CD4-positive, alpha-beta T cell (primary cell): ENCODE measurements around the gene SCD5. TPM values are rescaled to one million over a fixed set of nuclear protein-coding genes. Genes with fewer than 3 reads are reported as not detected.

Experiments used
- ATAC-seq: fragments of 200-7000 bp; cut with Tn5 transposase; one replicate; pipeline ENCODE4 v1.10.0; 2022; ENCODE audit warnings: mild to moderate bottlenecking; ENCODE audit not compliant: poor library complexity
- CTCF ChIA-PET: fragments of 350-600 bp; sonication (Branson Sonifier 250); formaldehyde crosslinking; loops from one replicate; lab custom pipeline; 2021; ENCODE audit warnings: antibody characterized with exemption, inconsistent platforms; lab: Charles Lee
- POLR2A ChIA-PET: fragments of 350-600 bp; sonication (Branson Sonifier 250); formaldehyde crosslinking; loops from one replicate; lab custom pipeline; 2021; ENCODE audit warnings: antibody characterized with exemption, inconsistent platforms; lab: Charles Lee
- DNase-seq, 14 experiments: peaks; one replicate each; pipeline ENCODE4 v3.0.0-alpha.2; 2013 to 2020; ENCODE audit warnings: mixed read lengths in 2 of 14
- H3K27ac ChIP-seq, 2 donors: one replicate each; pipeline versions ENCODE4 v1.5.1 to v1.7.0; 2013; ENCODE audit warnings: low read length in 2 of 2, low read depth in 1 of 2, mild to moderate bottlenecking in 1 of 2
- H3K27me3 ChIP-seq, 2 experiments: 1 replicate in 1 of 2; 2 replicates in 1 of 2; pipeline versions ENCODE4 v1.6.1 to v1.7.0; 2013; ENCODE audit warnings: low read length in 2 of 2, control low read depth in 1 of 2, mild to moderate bottlenecking in 1 of 2, moderate library complexity in 1 of 2; ENCODE audit not compliant: insufficient read depth in 2 of 2, control insufficient read depth in 1 of 2
- H3K36me3 ChIP-seq: one replicate; pipeline ENCODE4 v1.6.1; 2013; ENCODE audit warnings: low read length, control low read depth; ENCODE audit not compliant: insufficient read depth
- H3K4me1 ChIP-seq: one replicate; pipeline ENCODE4 v1.6.1; 2013; ENCODE audit warnings: low read length, control low read depth; ENCODE audit not compliant: insufficient read depth
- H3K4me3 ChIP-seq: one replicate; pipeline ENCODE4 v1.5.1; 2013; ENCODE audit warnings: mild to moderate bottlenecking, low read length, moderate library complexity
- H3K9me3 ChIP-seq, 2 experiments: 1 replicate in 1 of 2; 2 replicates in 1 of 2; pipeline versions ENCODE4 v1.6.1 to v1.7.0; 2013; ENCODE audit warnings: low read length in 2 of 2, mild to moderate bottlenecking in 2 of 2, control low read depth in 1 of 2, moderate library complexity in 1 of 2; ENCODE audit not compliant: control insufficient read depth in 1 of 2, insufficient read depth in 1 of 2
- H3K27ac Mint-ChIP-seq: one replicate; pipeline ENCODE4 v1.8.0; 2020; ENCODE audit warnings: mixed read lengths
- H3K27me3 Mint-ChIP-seq: one replicate; pipeline ENCODE4 v1.8.0; 2021; ENCODE audit warnings: mixed read lengths
- H3K36me3 Mint-ChIP-seq: one replicate; pipeline ENCODE4 v1.8.0; 2021; ENCODE audit warnings: low read depth, mixed read lengths
- H3K4me1 Mint-ChIP-seq: one replicate; pipeline ENCODE4 v1.8.0; 2021; ENCODE audit warnings: low read depth, mixed read lengths
- H3K4me3 Mint-ChIP-seq: one replicate; pipeline ENCODE4 v1.8.0; 2020; ENCODE audit warnings: mild to moderate bottlenecking, mixed read lengths
- H3K9me3 Mint-ChIP-seq: one replicate; pipeline ENCODE4 v1.8.0; 2020; ENCODE audit warnings: mixed read lengths
- intact Hi-C, 2 experiments: fragments of 100-400 bp; cut with DNase I in 1 of 2; cut with micrococcal nuclease in 1 of 2; formaldehyde crosslinking; loops; one replicate each; pipeline versions ENCODE4 v1.15.1 to v1.9.0; 2023 to 2025; cut with DNase I, micrococcal nuclease
- total RNA-seq, 174 experiments: library from RNA in 2 of 174; stranded (reverse) in 2 of 174; gene quantifications; one replicate each; pipeline ENCODE4 v1.2.3 and lab custom pipeline; 2021 to 2026
- TF ChIP-seq, protein P1 (sequence below): fragments of 200-600 bp; IDR thresholded peaks from one replicate; pipeline ENCODE4 v1.8.0; 2022; ENCODE audit warnings: antibody characterized with exemption, mild to moderate bottlenecking

Gene SCD5
- total RNA-seq, 2 experiments from 2014 or later = 0.14 to 0.25 TPM

- TF ChIP-seq, protein P1, sequence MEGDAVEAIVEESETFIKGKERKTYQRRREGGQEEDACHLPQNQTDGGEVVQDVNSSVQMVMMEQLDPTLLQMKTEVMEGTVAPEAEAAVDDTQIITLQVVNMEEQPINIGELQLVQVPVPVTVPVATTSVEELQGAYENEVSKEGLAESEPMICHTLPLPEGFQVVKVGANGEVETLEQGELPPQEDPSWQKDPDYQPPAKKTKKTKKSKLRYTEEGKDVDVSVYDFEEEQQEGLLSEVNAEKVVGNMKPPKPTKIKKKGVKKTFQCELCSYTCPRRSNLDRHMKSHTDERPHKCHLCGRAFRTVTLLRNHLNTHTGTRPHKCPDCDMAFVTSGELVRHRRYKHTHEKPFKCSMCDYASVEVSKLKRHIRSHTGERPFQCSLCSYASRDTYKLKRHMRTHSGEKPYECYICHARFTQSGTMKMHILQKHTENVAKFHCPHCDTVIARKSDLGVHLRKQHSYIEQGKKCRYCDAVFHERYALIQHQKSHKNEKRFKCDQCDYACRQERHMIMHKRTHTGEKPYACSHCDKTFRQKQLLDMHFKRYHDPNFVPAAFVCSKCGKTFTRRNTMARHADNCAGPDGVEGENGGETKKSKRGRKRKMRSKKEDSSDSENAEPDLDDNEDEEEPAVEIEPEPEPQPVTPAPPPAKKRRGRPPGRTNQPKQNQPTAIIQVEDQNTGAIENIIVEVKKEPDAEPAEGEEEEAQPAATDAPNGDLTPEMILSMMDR = no peak
- peaks cover 5% of the 10 kb centered on the region for H3K4me1 Mint-ChIP-seq
- Histone ChIP-seq H3K27me3 (no peaks in the 10 kb centered on the region), H3K4me3 (no peak overlapping the region), H3K36me3 (no peaks in the 10 kb centered on the region), H3K4me1 (no peaks in the 10 kb centered on the region), H3K27ac (no peak overlapping the region), H3K9me3 (no peaks in the 10 kb centered on the region)
- intact Hi-C loops = no loop called here
- ChIA-PET CTCF (no interaction called here), POLR2A (no interaction called here)
- no peaks in the 10 kb centered on the region for H3K9me3 Mint-ChIP-seq
- no peak overlapping the region for H3K27ac Mint-ChIP-seq
- ATAC-seq (no peak), DNase-seq (no peak)
- H3K27me3 Mint-ChIP-seq = no peaks in the 10 kb centered on the region
- no peaks in the 10 kb centered on the region for H3K36me3 Mint-ChIP-seq
- no peak overlapping the region for H3K4me3 Mint-ChIP-seq
Observed at GRCh38 chr4:82624819-82625218, 173.8 kb downstream of the SCD5 start.

DNA sequence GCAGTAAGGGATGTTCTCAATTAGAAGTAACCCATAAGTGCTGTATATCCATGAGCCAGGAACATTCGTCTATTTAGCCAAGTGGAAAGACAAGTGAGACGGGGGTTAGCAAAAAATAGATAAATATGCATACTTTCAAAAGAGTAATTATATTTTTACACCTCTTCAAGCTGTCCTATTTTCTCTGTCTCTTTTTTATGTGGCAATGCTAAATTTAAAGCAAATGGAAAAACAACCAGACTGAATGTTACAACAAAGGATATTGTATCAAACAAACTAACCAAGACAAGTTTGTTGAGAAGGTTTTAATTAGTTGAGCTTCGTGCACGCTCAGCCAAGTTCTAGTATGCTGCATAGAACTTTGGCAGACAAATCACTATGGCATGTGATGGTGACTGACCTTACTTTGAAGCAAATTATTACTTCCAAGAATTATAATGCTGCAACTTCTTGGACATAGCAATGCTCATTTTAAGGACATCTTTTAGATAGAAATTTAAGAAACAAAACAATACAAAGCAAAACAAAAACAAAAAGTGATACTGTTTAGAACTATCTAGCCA is 175.4 kb downstream of the SCD5 start:
- no peaks in the 10 kb centered on the region for H3K27me3 ChIP-seq
- intact Hi-C loops = no loop called here
- POLR2A ChIA-PET = no interaction called here

DNA sequence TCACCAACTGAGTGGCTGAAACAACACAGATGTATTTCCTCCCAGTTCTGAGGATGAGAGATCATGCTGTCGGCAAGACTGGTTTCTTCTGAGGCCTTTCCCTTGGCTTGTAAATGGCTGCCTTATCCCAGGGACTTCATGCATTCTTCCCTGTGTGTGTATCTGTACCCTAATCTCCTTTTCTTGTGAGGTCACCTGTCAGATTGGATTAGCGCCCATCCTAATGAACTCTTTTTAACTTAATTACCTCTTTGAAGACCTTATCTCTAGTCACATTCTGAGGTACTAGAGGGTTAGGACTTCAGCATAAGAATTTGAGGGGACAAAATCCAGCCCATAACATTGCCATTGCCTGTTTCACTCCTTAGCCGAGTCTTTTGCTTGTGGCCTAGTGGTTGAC is 177.3 kb downstream of the SCD5 start:
- Histone ChIP-seq H3K9me3 (no peaks in the 10 kb centered on the region), H3K27ac (no peak overlapping the region), H3K36me3 (no peaks in the 10 kb centered on the region), H3K27me3 (no peaks in the 10 kb centered on the region), H3K4me3 (no peak overlapping the region), H3K4me1 (no peaks in the 10 kb centered on the region)
- H3K27ac Mint-ChIP-seq = no peak overlapping the region
- ChIA-PET POLR2A (no interaction called here), CTCF (no interaction called here)
- H3K4me3 Mint-ChIP-seq = no peak overlapping the region
- intact Hi-C loops = no loop called here
- peaks cover 5% of the 10 kb centered on the region for H3K4me1 Mint-ChIP-seq
- H3K27me3 Mint-ChIP-seq = no peaks in the 10 kb centered on the region
- no peaks in the 10 kb centered on the region for H3K36me3 Mint-ChIP-seq
- DNase-seq (no peak), ATAC-seq (no peak)
- TF ChIP-seq, protein P1 = no peak
- no peaks in the 10 kb centered on the region for H3K9me3 Mint-ChIP-seq

More for the DNA sequence above, 175.4 kb downstream of the SCD5 start:
- H3K9me3 ChIP-seq = no peaks in the 10 kb centered on the region
- no peaks in the 10 kb centered on the region for H3K27me3 Mint-ChIP-seq
- H3K4me1 ChIP-seq = no peaks in the 10 kb centered on the region
- TF ChIP-seq, protein P1 = no peak
- DNase-seq (no peak), ATAC-seq (no peak)
- H3K36me3 ChIP-seq = no peaks in the 10 kb centered on the region
- H3K27ac ChIP-seq = no peak overlapping the region
- H3K4me3 ChIP-seq = no peak overlapping the region
- H3K36me3 Mint-ChIP-seq = no peaks in the 10 kb centered on the region
- no peak overlapping the region for H3K4me3 Mint-ChIP-seq
- peaks cover 5% of the 10 kb centered on the region for H3K4me1 Mint-ChIP-seq
- no peaks in the 10 kb centered on the region for H3K9me3 Mint-ChIP-seq
- CTCF ChIA-PET = no interaction called here
- no peak overlapping the region for H3K27ac Mint-ChIP-seq
